Chondrocyte (in vitro differentiated cells): ENCODE results near the gene HERC3. TPM values are rescaled to one million over a fixed set of nuclear protein-coding genes. Genes with fewer than 3 reads are reported as not detected.

ENCODE experiments used
- DNase-seq: peaks from one replicate; pipeline ENCODE4 v3.0.0; 2021; ENCODE audit warnings: mixed read lengths, low spot score
- H3K27ac Mint-ChIP-seq: one replicate; pipeline ENCODE4 v1.8.0; 2021; ENCODE audit warnings: mild to moderate bottlenecking, moderate library complexity, mixed read lengths; ENCODE audit not compliant: unreplicated experiment
- H3K27me3 Mint-ChIP-seq: 2 replicates; pipeline ENCODE4 v1.8.0; 2021; ENCODE audit warnings: low read depth, mixed read lengths
- H3K36me3 Mint-ChIP-seq: 2 replicates; pipeline ENCODE4 v1.8.0; 2021; ENCODE audit warnings: low read depth, mixed read lengths
- H3K4me1 Mint-ChIP-seq: 2 replicates; pipeline ENCODE4 v1.8.0; 2021; ENCODE audit warnings: low read depth, mild to moderate bottlenecking, mixed read lengths
- H3K4me3 Mint-ChIP-seq: one replicate; pipeline ENCODE4 v1.8.0; 2021; ENCODE audit warnings: mild to moderate bottlenecking, moderate library complexity, mixed read lengths; ENCODE audit not compliant: unreplicated experiment
- H3K9me3 Mint-ChIP-seq: 2 replicates; pipeline ENCODE4 v1.8.0; 2021; ENCODE audit warnings: low read depth, mixed read lengths
- CTCF ChIP-seq: fragments of 200-600 bp; sonication (generic); IDR thresholded peaks from 2 replicates; pipeline ENCODE4 v1.5.0; 2021; ENCODE audit warnings: antibody characterized with exemption, mild to moderate bottlenecking, moderate library complexity
- total RNA-seq: library from RNA; stranded (reverse); gene quantifications from 3 replicates; pipeline ENCODE4 v1.2.1, GENCODE V29; 2021

HERC3 gene
- total RNA-seq, 1 donor from 2014 or later = 16.7 TPM

DNA sequence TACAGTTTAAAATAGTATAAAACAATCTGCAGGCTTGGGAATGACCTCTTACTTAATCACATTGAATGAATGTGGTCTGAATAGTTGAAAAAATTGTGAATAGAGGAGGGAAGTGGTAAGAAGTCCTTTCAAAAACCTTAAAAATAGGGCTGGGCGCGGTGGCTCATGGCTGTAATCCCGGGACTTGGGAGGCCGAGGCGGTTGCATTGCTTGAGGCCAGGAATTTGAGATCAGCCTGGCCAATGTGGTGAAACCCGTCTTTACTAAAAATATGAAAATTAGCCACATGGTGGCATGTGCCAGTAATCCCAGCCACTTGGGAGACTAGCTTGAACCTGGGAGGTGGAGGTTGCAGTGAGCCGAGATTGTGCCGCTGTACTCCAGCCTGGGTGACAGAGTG, 36.5 kb downstream of the HERC3 start:
- H3K9me3 Mint-ChIP-seq = peaks cover 21% of the 10 kb centered on the region
- peaks cover 9% of the 10 kb centered on the region for H3K36me3 Mint-ChIP-seq
- TF ChIP-seq CTCF = no peak
- peaks cover 30% of the 10 kb centered on the region for H3K4me1 Mint-ChIP-seq
- no peaks in the 10 kb centered on the region for H3K27me3 Mint-ChIP-seq
- no peak overlapping the region for H3K4me3 Mint-ChIP-seq
- H3K27ac Mint-ChIP-seq = peak overlapping the region; percentile 69
- DNase-seq = no peak

GRCh38 chr4:88629826-88630225, 37.5 kb downstream of the HERC3 start:
- peaks cover 30% of the 10 kb centered on the region for H3K4me1 Mint-ChIP-seq
- H3K27ac Mint-ChIP-seq = peak overlapping the region; percentile 82
- peaks cover 7% of the 10 kb centered on the region for H3K36me3 Mint-ChIP-seq
- no peaks in the 10 kb centered on the region for H3K27me3 Mint-ChIP-seq
- H3K4me3 Mint-ChIP-seq = no peak overlapping the region
- peaks cover 14% of the 10 kb centered on the region for H3K9me3 Mint-ChIP-seq
- no peak for DNase-seq
- no peak for TF ChIP-seq CTCF

GRCh38 chr4:88630756-88631155, 38.5 kb downstream of the HERC3 start:
- DNase-seq = no peak
- peaks cover 30% of the 10 kb centered on the region for H3K4me1 Mint-ChIP-seq
- no peak overlapping the region for H3K4me3 Mint-ChIP-seq
- no peak for TF ChIP-seq CTCF
- peaks cover 10% of the 10 kb centered on the region for H3K36me3 Mint-ChIP-seq
- peak overlapping the region; percentile 82 for H3K27ac Mint-ChIP-seq
- H3K9me3 Mint-ChIP-seq = peaks cover 22% of the 10 kb centered on the region
- no peaks in the 10 kb centered on the region for H3K27me3 Mint-ChIP-seq

GRCh38 chr4:88643932-88644331, 51.7 kb downstream of the HERC3 start:
- no peak for DNase-seq
- Mint-ChIP-seq H3K27ac (no peak overlapping the region), H3K4me1 (peaks cover 12% of the 10 kb centered on the region), H3K27me3 (no peaks in the 10 kb centered on the region), H3K4me3 (no peak overlapping the region), H3K9me3 (peaks cover 14% of the 10 kb centered on the region), H3K36me3 (no peaks in the 10 kb centered on the region)
- no peak for TF ChIP-seq CTCF

DNA sequence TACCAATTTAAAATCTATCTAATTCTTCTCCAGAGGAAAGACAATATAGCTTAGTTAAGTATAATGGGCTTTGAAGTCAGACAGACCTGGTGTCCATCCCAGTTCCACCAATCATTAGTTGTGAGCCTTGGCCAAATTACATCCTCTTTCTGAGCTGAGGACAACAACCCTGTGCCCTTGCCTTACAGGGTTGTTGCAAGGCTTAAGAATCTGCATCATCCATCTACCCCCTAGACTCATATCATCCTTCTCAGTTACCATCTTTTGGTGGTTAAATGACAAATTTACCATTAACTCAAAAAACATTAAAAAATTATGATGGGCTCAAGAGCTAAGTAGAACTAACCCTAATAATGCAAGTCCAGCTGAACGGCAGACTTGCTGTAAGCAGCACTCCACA, 53.7 kb downstream of the HERC3 start:
- no peak for DNase-seq
- H3K4me1 Mint-ChIP-seq = peaks cover 21% of the 10 kb centered on the region
- no peak for TF ChIP-seq CTCF
- no peaks in the 10 kb centered on the region for H3K36me3 Mint-ChIP-seq
- no peak overlapping the region for H3K4me3 Mint-ChIP-seq
- peaks cover 9% of the 10 kb centered on the region for H3K9me3 Mint-ChIP-seq
- H3K27ac Mint-ChIP-seq = no peak overlapping the region
- H3K27me3 Mint-ChIP-seq = no peaks in the 10 kb centered on the region
